Panc1 (cell line): Measurements from ENCODE around the gene SLC16A3. TPM values are rescaled to one million over a fixed set of nuclear protein-coding genes. Genes with fewer than 3 reads are reported as not detected.

Experiments used
- ATAC-seq: fragments of 200-7000 bp; cut with Tn5 transposase; 2 replicates; pipeline ENCODE4 v1.9.1; 2020; ENCODE audit warnings: mild to moderate bottlenecking, moderate library complexity
- BruUV-seq: library from RNA; stranded (reverse); fragments of 400-500 nt; replicated peaks from 2 replicates; lab custom pipeline; 2021; lab: Mats Ljungman, UMichigan
- CTCF ChIA-PET: fragments of 300-600 bp; sonication (Branson Sonifier 250); formaldehyde crosslinking; loops from one replicate; lab custom pipeline; 2022; ENCODE audit warnings: antibody characterized with exemption; lab: Charles Lee
- POLR2A ChIA-PET: fragments of 300-600 bp; sonication (Branson Sonifier 250); formaldehyde crosslinking; loops from one replicate; lab custom pipeline; 2022; ENCODE audit warnings: antibody characterized with exemption; lab: Charles Lee
- DNase-seq: peaks from one replicate; pipeline ENCODE4 v3.0.0-alpha.2; 2010; ENCODE audit warnings: low read depth, low spot score
- H3K27ac ChIP-seq: 2 replicates; pipeline ENCODE4 v1.5.1; 2011; ENCODE audit warnings: mild to moderate bottlenecking, low read length, inconsistent platforms
- H3K27me3 ChIP-seq: fragments of 200-500 bp; sonication (Bioruptor generic); 2 replicates; pipeline ENCODE4 v1.6.0; 2014; ENCODE audit warnings: low read length, inconsistent platforms; ENCODE audit not compliant: control insufficient read depth, insufficient read depth
- H3K36me3 ChIP-seq: fragments of 200-500 bp; sonication (Bioruptor generic); 2 replicates; pipeline ENCODE4 v1.5.1; 2014; ENCODE audit warnings: inconsistent platforms, mild to moderate bottlenecking, low read length, moderate library complexity; ENCODE audit not compliant: control insufficient read depth, insufficient read depth
- H3K4me1 ChIP-seq: 2 replicates; pipeline ENCODE4 v1.5.1; 2011; ENCODE audit warnings: inconsistent platforms, mild to moderate bottlenecking, low read length, moderate library complexity; ENCODE audit not compliant: control insufficient read depth, insufficient read depth
- H3K4me3 ChIP-seq, 2 experiments: 2 replicates each; pipeline ENCODE4 v1.5.1; 2011 to 2012; ENCODE audit warnings: low read depth in 2 of 2, low read length in 2 of 2, mild to moderate bottlenecking in 2 of 2, inconsistent platforms in 1 of 2, moderate library complexity in 1 of 2
- H3K9me3 ChIP-seq: fragments of 200-500 bp; sonication (Bioruptor generic); 2 replicates; pipeline ENCODE4 v1.5.1; 2014; ENCODE audit warnings: low read depth, mild to moderate bottlenecking, inconsistent platforms, low read length, moderate library complexity; ENCODE audit not compliant: control insufficient read depth, insufficient read depth
- CTCF ChIP-seq: fragments of 450-650 bp; IDR thresholded peaks from 2 replicates; pipeline ENCODE4 v1.5.1; 2017; ENCODE audit warnings: mild to moderate bottlenecking
- POLR2AphosphoS5 ChIP-seq: IDR thresholded peaks from 2 replicates; pipeline ENCODE4 v1.6.1; 2012; ENCODE audit warnings: mild to moderate bottlenecking, low read depth, low read length, moderate library complexity
- REST ChIP-seq, 2 experiments: IDR thresholded peaks; 2 replicates each; pipeline ENCODE4 v1.6.1; 2011 to 2012; ENCODE audit warnings: low read depth in 2 of 2, control low read depth in 1 of 2, low read length in 1 of 2, mild to moderate bottlenecking in 1 of 2, moderate library complexity in 1 of 2; ENCODE audit not compliant: insufficient read depth in 1 of 2
- SIN3A ChIP-seq: IDR thresholded peaks from 2 replicates; pipeline ENCODE4 v1.6.1; 2012; ENCODE audit warnings: low read depth, mild to moderate bottlenecking, low read length, moderate library complexity, borderline replicate concordance; ENCODE audit not compliant: insufficient read depth
- TCF7L2 ChIP-seq: IDR thresholded peaks from 2 replicates; pipeline ENCODE4 v1.6.1; 2011; ENCODE audit warnings: mild to moderate bottlenecking, low read depth, low read length, inconsistent platforms
- in situ Hi-C: cut with HindIII; loops from 2 replicates; pipeline ENCODE4 v1.10.0; 2016; ENCODE audit warnings: low sequenced_read_pairs, low pct_unique_long_range_greater_than_20kb
- intact Hi-C: fragments of 100-400 bp; cut with micrococcal nuclease; formaldehyde crosslinking; loops from one replicate; pipeline ENCODE4 v1.10.0; 2022; ENCODE audit not compliant: unreplicated experiment
- total RNA-seq: library from RNA; stranded (reverse); gene quantifications from one replicate; pipeline ENCODE4 v1.2.1, GENCODE V29; 2021; ENCODE audit not compliant: unreplicated experiment

Gene SLC16A3
- total RNA-seq, 1 experiment from 2014 or later: 581 TPM

- BruUV-seq: no TSS peak
- no peak overlapping the region for H3K4me3 ChIP-seq
- intact Hi-C loops (no loop called here), in situ Hi-C loops (no loop called here)
- no peaks in the 10 kb centered on the region for H3K27me3 ChIP-seq
- TF ChIP-seq CTCF: no peak
- TF ChIP-seq POLR2AphosphoS5: no peak
- no peak for TF ChIP-seq TCF7L2
- no peak for TF ChIP-seq REST (IDR thresholded peaks at IDR 0.05; ENCODE audit: insufficient read depth in 1 of 2, low read depth in 2 of 2, low read length in 1 of 2)
- TF ChIP-seq SIN3A: no peak
- no peak for ATAC-seq
- no peak for DNase-seq
- no peak overlapping the region for H3K27ac ChIP-seq
- CTCF ChIA-PET: no interaction called here
- H3K4me1 ChIP-seq: peaks cover 8% of the 10 kb centered on the region
- no peaks in the 10 kb centered on the region for H3K9me3 ChIP-seq
- H3K36me3 ChIP-seq: peaks cover 8% of the 10 kb centered on the region
- POLR2A ChIA-PET: no interaction called here
Observed at GRCh38 chr17:82224666-82225065, 4.2 kb upstream of the SLC16A3 start.

GRCh38 chr17:82225368-82226029 lies 3.3 kb upstream of the SLC16A3 start:
- no peak for TF ChIP-seq SIN3A
- TF ChIP-seq REST (IDR thresholded peaks at IDR 0.05; ENCODE audit: insufficient read depth in 1 of 2, low read depth in 2 of 2, low read length in 1 of 2): no peak
- Histone ChIP-seq H3K9me3 (no peaks in the 10 kb centered on the region), H3K4me1 (peaks cover 8% of the 10 kb centered on the region), H3K36me3 (peaks cover 15% of the 10 kb centered on the region), H3K27me3 (no peaks in the 10 kb centered on the region), H3K4me3 (no peak overlapping the region), H3K27ac (peak overlapping the region; percentile 44; the same call in 1 of the 2 replicates)
- DNase-seq: no peak
- in situ Hi-C loops (no loop called here), intact Hi-C loops (no loop called here)
- no peak for ATAC-seq
- ChIA-PET POLR2A (interaction anchor here (0.6 to 0.7 kb wide), 2 partner anchors 322 to 518 kb away, joined by 3 to 4 read pairs; no protein-coding TSS in a partner anchor), CTCF (interaction anchor here (0.6 to 1.1 kb wide), 2 partner anchors 16 to 22 kb away, joined by 3 read pairs; no protein-coding TSS in a partner anchor)
- no TSS peak for BruUV-seq
